GM12891 (cell line): ENCODE measurements around the gene CYBRD1. TPM values are rescaled to one million over a fixed set of nuclear protein-coding genes. Genes with fewer than 3 reads are reported as not detected.

ENCODE experiments used
- DNase-seq: peaks from one replicate; pipeline ENCODE4 v3.0.0; 2011; ENCODE audit warnings: low spot score; ENCODE audit not compliant: insufficient read length
- FAIRE-seq: peaks from 2 replicates; lab custom pipeline; 2011; peaks lifted over from hg19 to GRCh38; lab: Jason Lieb, UNC
- PAX5 ChIP-seq: IDR thresholded peaks from 2 replicates; pipeline ENCODE4 v1.6.1; 2011; ENCODE audit warnings: low read length, moderate library complexity, mild to moderate bottlenecking; ENCODE audit not compliant: insufficient read depth, severe bottlenecking
- POLR2A ChIP-seq: IDR thresholded peaks from 2 replicates; pipeline ENCODE4 v1.6.1; 2011; ENCODE audit warnings: low read depth, low read length, control low read depth
- POLR2AphosphoS5 ChIP-seq: IDR thresholded peaks from 2 replicates; pipeline ENCODE4 v1.6.1; 2011; ENCODE audit warnings: low read depth, low read length, control low read depth
- POU2F2 ChIP-seq: IDR thresholded peaks from 2 replicates; pipeline ENCODE4 v1.6.1; 2011; ENCODE audit warnings: low read depth, mild to moderate bottlenecking, control low read depth, low read length, moderate library complexity
- SPI1 ChIP-seq: IDR thresholded peaks from 2 replicates; pipeline ENCODE4 v1.6.1; 2011; ENCODE audit warnings: low read depth, low read length, control low read depth
- TAF1 ChIP-seq: IDR thresholded peaks from 2 replicates; pipeline ENCODE4 v1.6.1; 2011; ENCODE audit warnings: low read depth, low read length, control low read depth
- polyA plus RNA-seq: library from polyadenylated mRNA; unstranded; fragments of >200 nt; gene quantifications from one replicate; pipeline ENCODE4 v1.2.1, GENCODE V29; 2012; ENCODE audit warnings: low read depth, missing spikeins, inconsistent platforms; ENCODE audit not compliant: missing spikeins

The CYBRD1 gene
- 17.5 TPM for polyA plus RNA-seq

GRCh38 chr2:171522052-171522787, at the start of gene CYBRD1:
Gene CYBRD1 (plus strand): TSS chr2:171522474. CDS start chr2:171522546, 72 bp downstream.
- DNase-seq (peak; percentile 66), FAIRE-seq (peak; percentile 70)
- TF ChIP-seq POU2F2 (no peak), TAF1 (peak; percentile 58; the same call in 1 of the 2 replicates), POLR2AphosphoS5 (0 out of 2 replicates have a peak, but pooled peaks have one; percentile 64), POLR2A (peak; percentile 69)

- FAIRE-seq (no peak), DNase-seq (no peak)
Observed at GRCh38 chr2:171475979-171476378, 46.3 kb upstream of the CYBRD1 start.

GRCh38 chr2:171478345-171478744, 43.9 kb upstream of the CYBRD1 start:
- TF ChIP-seq POLR2AphosphoS5 (no peak), SPI1 (no peak), PAX5 (no peak), POU2F2 (no peak), TAF1 (no peak), POLR2A (no peak)
- FAIRE-seq (no peak), DNase-seq (no peak)

More at GRCh38 chr2:171475979-171476378, 46.3 kb upstream of the CYBRD1 start:
- TF ChIP-seq PAX5 (peak; percentile 24), POU2F2 (no peak)

- TF ChIP-seq SPI1 (no peak), POU2F2 (no peak), TAF1 (no peak), PAX5 (no peak), POLR2A (no peak)
- FAIRE-seq = peak; percentile 26
- no peak for DNase-seq
Observed at GRCh38 chr2:171479154-171479814, 43.0 kb upstream of the CYBRD1 start.

GRCh38 chr2:171480908-171481307, 41.4 kb upstream of the CYBRD1 start:
- DNase-seq (no peak), FAIRE-seq (peak; percentile 66)
- TF ChIP-seq POLR2A = no peak
- no peak for TF ChIP-seq PAX5
- no peak for TF ChIP-seq POU2F2
- no peak for TF ChIP-seq POLR2AphosphoS5
- no peak for TF ChIP-seq SPI1
- no peak for TF ChIP-seq TAF1

GRCh38 chr2:171482308-171482707, 40.0 kb upstream of the CYBRD1 start:
- FAIRE-seq = peak; percentile 54
- TF ChIP-seq TAF1 = no peak
- TF ChIP-seq SPI1 = no peak
- TF ChIP-seq POLR2A = no peak
- TF ChIP-seq POLR2AphosphoS5 = no peak
- no peak for TF ChIP-seq POU2F2
- TF ChIP-seq PAX5 = no peak
- no peak for DNase-seq

- no peak for TF ChIP-seq PAX5
- no peak for TF ChIP-seq POLR2AphosphoS5
- no peak for TF ChIP-seq POU2F2
- no peak for TF ChIP-seq SPI1
- TF ChIP-seq TAF1 = no peak
- TF ChIP-seq POLR2A = no peak
- DNase-seq (no peak), FAIRE-seq (no peak)
Observed at GRCh38 chr2:171482877-171483276, 39.4 kb upstream of the CYBRD1 start.

GRCh38 chr2:171483793-171484192, 38.5 kb upstream of the CYBRD1 start:
- FAIRE-seq (no peak), DNase-seq (no peak)
- TF ChIP-seq POLR2AphosphoS5 = no peak
- no peak for TF ChIP-seq TAF1
- no peak for TF ChIP-seq PAX5
- no peak for TF ChIP-seq POLR2A
- no peak for TF ChIP-seq POU2F2

GRCh38 chr2:171485116-171485515, 37.2 kb upstream of the CYBRD1 start:
- FAIRE-seq = no peak
- no peak for DNase-seq
- no peak for TF ChIP-seq SPI1
- TF ChIP-seq POU2F2 = no peak
- TF ChIP-seq PAX5 = no peak
- no peak for TF ChIP-seq POLR2AphosphoS5
- no peak for TF ChIP-seq POLR2A
- no peak for TF ChIP-seq TAF1
